ENCODE data around the gene DNASE2.
A peak's percentile ranks its signal among the peaks of the same experiment; 100 is the strongest.
"Not testable (repeated sequence)": the region's sequence is repeated elsewhere in the genome, so short reads cannot be mapped to it uniquely, and the experiment has no call there.

DNASE2 gene

DNA sequence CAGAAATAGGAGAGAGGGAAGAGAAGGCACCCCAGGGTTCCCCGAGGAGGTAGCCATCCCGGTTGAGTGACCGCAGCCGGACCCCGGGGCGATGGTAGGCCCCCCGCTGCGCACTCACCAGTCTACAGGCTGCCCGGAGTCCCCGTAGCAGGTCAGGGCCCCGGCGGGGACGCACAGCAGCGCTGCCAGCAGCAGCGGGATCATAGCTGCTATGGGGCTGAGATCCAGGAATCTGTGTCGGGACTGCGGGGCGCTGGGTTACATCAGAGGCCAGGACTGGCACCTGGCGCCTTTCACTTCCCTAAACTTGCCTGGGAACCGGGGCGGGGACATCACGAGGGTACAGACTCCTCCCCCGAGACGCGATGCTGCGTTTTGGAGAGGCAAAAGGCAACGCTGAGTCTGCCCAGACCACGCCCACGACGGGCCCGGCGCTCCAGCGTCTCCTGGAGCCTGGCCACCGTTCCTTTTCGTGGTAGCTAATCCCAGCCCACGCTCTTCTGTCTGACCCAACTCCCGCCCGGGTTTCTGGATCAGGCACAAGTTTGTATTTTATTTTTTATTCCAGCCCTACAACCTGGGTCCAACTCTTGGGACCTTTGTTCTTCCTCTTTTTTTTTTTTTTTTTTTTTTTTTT lies at the start of gene DNASE2:
TSS of gene DNASE2 (minus strand) at position 278 of the 637 bp plus-strand sequence. CDS start at position 204, 74 bp downstream.
- DNase-seq, result peak; percentile 91

GRCh38 chr19:12930002-12930645 lies 48.9 kb upstream of the DNASE2 start:
- no peak for DNase-seq

- no peak for DNase-seq
These were observed 43.5 kb upstream of the DNASE2 start for GRCh38 chr19:12924621-12925310.

- DNase-seq, result no peak
These were observed 41.7 kb upstream of the DNASE2 start for GRCh38 chr19:12922959-12923358.

GRCh38 chr19:12921047-12921446 lies 39.8 kb upstream of the DNASE2 start:
- no peak for DNase-seq

DNA sequence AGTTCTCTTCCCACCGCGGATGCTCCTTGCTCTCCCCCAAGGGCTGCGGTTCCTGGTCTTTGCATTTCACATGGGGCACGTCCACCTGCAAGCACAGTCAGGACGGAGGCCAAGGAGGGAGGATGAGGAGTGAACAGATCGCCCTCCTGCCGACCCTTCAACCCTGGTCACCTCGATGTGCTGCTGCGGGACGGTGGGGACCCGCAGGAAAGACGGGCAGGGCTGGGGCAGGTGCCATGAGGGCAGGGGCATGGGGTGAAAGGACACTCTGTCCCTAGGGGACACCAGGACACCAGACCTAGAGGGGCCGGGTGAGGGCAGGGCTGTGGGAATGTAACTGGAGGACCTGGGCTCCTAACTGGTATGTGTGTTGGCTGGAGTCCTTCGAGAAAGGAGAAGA lies 37.0 kb upstream of the DNASE2 start:
- no peak for DNase-seq

GRCh38 chr19:12915860-12916259 lies 34.6 kb upstream of the DNASE2 start:
- not testable (repeated sequence) for DNase-seq

DNA sequence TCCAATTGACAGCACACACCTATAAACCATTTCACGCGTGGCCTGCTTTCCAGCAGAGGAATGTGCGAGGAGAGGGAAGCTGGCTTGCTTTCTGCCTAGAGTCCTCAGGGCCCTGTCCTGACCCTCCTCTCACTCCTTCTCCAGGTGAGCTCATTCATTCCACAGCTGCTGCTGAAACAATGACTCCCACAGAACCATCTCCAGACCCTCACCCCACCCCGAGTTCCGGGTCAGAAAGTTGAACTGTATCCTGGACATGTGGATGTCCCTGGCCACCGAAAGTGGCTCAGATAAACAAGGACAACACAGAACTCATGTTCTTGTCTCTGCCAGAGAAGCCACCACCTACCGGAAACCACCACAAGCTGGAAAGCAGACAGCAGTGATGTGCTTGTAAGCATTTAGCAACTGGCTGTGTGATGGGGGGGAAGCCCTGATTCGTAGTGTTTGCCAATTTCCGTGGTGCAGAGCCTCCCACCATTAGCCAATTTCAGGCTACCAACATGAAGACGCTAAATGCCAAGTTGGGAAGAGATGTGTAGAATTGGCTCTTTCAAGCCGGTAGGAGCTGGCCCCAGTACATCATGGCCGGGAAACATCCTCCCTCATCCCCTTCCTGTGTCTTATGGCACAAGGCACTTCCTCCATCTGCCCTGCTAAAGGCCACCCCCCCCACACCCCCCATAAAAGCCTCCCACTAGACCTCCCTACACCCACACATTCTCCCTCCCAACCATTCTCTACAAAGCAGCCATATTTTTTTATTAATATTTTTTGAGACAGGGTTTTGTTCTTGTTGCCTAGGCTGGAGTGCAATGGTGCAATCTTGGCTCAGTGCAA lies 32.8 kb upstream of the DNASE2 start:
- peak; percentile 51 for DNase-seq

DNA sequence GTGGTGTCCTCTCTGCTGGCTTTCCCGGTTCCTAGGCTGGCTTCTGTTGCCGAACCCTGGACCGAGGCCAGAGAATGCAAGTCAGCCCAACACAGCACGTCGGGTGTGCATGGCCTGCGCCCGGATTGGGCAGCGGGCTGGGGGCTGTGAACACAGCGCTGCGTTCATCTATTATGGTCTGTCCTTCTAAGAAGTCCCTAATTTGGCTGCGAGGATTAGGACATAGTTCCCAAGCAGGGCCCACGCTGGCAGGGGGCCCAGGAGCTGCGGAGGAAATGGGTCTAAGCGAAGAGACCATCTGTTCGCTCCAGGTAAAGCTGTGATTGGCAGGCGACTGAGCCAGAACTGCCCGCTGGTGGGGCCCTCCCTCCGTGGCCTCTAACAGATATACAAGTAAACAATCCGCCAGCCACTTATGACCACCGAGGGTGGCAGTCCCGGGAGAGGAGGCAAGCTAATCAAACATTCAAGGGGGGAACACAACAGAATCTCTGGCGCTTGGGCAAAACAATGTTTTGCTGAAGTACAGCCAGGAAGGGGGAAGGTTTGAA lies 31.8 kb upstream of the DNASE2 start:
- no peak for DNase-seq

DNA sequence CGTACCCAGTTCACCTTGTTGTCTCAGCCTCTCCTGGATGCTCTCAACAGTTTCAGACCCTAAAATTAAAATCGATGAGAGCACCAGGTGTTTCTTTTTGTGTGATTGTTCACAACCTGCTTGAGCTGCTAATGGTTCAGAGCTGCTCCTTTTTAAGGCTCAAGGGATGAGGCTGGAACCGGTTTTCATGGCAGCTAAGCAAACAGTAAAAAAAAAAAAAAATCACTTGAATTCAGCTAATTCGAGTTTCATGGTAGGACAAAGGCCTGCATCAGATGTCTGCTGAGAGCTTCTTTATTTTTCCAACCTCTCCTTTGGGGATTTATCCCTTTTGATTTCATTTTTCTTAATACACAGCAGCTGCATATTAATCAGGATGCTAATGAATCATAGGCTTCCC lies 31.3 kb upstream of the DNASE2 start:
- DNase-seq, result no peak

DNA sequence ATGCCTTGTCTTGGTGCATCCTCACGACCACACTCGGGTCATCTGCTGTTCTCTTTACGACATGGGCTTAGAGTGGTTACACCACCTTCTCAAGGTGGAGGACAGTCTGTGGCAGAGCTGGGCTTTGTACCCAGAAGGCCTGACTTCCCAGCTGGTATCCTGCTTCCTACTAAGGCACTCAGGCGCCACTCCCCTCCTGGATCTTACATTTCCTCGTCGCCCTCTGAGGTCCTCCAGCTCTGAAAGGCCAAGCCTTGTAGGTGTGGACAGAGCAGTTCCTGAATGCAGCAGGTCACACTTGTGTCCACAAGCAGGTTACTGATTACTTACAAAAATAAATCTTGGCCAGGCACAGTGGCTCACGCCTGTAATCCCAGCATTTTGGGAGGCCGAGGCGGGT lies 25.9 kb upstream of the DNASE2 start:
- DNase-seq, result no peak

GRCh38 chr19:12899891-12900518 lies 18.8 kb upstream of the DNASE2 start:
- no peak for DNase-seq

DNA sequence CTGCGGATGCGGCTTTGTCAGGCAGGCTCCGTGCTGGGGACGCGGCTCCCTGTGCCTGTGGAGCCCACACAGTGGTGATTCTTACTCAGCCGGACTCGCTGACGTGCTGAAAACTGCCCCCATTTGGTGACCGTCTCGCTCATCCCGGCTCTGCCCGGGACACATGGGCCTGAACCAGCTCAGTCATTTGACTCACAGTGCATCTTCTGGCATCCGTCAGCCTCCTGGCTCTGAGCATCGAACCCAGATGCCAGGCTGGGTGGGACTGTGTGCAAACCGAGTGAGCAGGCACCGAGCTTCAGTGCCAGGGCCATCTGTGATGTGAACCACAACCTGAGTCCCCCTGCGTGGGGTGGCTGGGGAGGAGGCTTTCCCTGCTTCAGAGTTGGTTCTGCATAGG lies 15.2 kb upstream of the DNASE2 start:
- no peak for DNase-seq

DNA sequence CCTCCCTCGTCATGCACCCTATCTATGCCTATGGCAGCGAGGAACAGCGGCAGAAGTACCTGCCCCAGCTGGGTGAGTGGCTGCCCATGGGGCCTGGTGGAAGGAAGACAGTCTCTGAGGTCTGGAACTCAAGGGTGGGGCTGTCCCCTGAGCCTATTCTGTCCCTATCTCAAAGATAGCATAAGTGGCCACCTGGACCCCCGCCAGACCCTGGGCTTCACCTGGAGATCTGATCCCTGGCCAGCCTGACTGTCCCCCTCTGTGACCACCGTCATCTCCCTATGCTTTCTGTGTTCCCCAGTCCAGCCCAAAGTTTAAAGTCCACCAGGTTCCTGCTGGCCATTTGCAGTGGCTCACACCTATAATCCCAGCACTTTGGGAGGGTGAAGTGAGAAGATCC lies 12.3 kb upstream of the DNASE2 start:
- DNase-seq, result no peak

- DNase-seq, result no peak
These were observed 10.3 kb upstream of the DNASE2 start for GRCh38 chr19:12891553-12892021.

DNA sequence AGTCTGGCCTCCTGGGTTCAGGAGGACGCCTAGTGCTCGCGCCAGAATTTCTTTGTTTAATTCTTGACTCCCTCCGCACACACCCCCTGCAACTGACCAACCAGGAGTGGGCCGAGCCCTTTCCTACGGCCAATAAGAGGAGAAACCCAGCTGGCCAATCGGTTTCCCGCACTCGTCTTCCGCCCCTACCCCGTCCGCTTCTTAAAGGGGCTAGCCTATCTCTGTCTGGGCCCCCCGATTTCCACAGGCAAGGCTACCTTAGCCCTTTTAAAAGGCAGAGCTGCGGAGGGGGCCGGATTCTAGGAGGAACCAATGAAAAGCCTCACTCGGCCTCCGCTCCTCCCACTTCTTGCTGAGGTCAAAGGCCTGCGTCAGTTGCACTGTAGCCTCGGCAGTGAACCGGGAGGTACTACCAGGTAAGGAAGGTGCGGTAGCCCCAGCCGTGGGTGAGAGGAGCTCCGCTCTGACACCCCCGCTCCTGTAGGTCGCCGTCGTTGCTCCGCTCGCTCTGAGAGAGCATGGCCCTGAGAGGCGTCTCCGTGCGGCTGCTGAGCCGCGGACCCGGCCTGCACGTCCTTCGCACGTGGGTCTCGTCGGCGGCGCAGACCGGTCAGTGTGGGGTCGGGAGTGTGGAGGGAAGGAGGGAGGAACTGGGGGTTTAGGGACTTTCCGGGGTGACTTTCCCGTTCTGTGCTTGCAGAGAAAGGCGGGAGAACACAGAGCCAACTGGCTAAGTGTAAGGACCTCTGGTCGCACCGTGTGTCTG lies 9.7 kb upstream of the DNASE2 start, which contains the start of gene GCDH:
TSS of gene GCDH (plus strand) at position 374 of the 766 bp plus-strand sequence. CDS start at position 519, 145 bp downstream.
- peak; percentile 98 for DNase-seq

GRCh38 chr19:12890299-12890786 lies 9.1 kb upstream of the DNASE2 start:
- DNase-seq, result not testable (repeated sequence)

DNA sequence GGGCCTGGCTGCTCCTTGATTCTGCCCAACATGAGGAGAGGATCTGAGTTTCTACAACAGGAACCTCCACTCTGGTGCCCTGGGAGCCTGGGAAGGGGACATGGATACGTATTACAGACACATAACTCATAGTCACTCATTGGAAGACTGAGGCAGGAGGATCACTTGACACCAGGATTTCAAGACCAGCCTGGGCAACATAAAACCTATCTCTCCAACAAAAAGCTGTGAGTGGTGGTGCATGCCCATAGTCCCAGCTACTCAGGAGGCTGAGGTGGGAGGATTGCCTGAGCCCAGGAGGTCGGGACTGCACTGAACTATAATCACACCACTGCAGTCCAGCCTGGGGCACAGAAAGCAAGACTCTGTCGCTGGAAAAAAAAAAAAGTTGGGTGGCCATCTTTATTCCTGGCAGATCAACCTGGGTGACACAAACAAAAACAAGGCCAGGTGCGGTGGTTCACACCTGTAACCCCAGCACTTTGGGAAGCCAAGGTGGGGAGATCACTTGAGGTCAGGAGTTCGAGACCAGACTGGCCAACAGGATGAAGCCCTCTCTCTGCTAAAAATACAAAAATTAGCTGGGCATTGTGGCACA lies 6.9 kb upstream of the DNASE2 start:
- DNase-seq, result no peak

DNA sequence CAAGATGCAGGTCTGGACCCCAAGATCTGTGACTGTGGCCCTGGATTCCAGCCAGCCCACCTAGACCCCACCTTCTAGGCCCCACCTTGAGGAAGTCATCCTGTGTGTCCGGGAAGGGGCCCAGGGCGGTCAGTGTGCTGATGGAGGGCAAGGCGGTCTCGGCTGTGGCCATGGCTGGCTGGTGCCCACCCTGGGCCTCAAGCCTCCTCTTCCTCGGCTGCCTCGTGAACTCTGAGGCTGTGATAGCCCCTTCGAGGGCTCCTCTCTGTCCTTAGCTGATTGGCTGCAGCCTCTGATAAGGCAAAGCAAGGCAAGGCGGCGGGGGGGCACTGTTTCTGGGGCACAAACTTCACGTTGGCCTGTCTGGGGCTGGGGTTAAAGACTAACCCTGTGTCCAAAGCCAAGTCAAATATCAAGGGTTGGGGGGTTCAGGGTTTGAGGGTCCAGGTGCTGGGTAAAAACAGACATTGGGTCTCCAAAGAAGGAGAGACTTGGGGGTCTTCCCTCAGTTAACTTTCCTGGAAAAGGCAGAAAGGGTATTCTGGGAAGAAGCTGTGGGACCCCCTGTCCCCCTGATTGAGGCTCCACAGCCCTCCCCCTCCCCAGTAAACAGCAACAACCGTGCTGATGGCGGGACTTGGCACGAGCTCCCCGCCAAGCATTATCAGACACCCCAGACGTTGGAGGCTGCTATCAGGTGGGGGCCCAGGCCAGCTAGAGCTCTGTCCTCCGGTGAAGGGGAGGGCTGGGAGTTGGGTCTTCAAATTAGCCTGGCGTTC lies 5.9 kb upstream of the DNASE2 start, which contains the start of gene KLF1:
TSS of gene KLF1 (minus strand) at position 233 of the 779 bp plus-strand sequence. CDS start at position 172, 61 bp downstream.
- no peak for DNase-seq

DNA sequence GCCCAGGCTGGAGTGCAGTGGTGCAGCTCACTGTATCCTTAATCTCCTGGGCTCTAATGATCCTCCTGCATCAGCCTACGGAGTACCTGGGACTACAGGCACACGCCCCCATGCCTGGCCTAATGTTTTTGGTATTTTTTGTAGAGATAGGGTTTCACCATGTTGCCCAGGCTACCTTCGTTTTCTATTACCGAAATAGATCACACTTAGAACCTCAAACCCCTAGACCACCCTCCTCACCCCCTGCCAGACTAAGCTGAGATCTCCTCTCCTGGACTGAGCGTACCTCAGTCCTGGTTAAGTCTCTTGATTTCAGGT lies 5.4 kb upstream of the DNASE2 start:
- no peak for DNase-seq
